RWPE1 (cell line): ENCODE measurements around the gene TSEN2.

Source experiments
- CTCF ChIA-PET: fragments of 350-600 bp; sonication (Branson Sonifier 250); formaldehyde crosslinking; extraction: SDS; loops from one replicate; lab custom pipeline; 2021; lab: Yijun Ruan, JAX
- POLR2A ChIA-PET: fragments of 400-600 bp; formaldehyde crosslinking; extraction: SDS; loops from one replicate; lab custom pipeline; 2020; ENCODE audit warnings: antibody characterized with exemption; ENCODE audit not compliant: low non-redundant PET; lab: Yijun Ruan, JAX
- DNase-seq: peaks from one replicate; pipeline ENCODE4 v3.0.0; 2012; ENCODE audit warnings: low spot score
- H3K27ac ChIP-seq: fragments of 450-650 bp; 2 replicates; pipeline ENCODE4 v1.5.1; 2017
- CTCF ChIP-seq: fragments of 450-650 bp; conservative IDR thresholded peaks from 2 replicates; pipeline ENCODE4 v1.5.1; 2017; ENCODE audit warnings: low read depth, mild to moderate bottlenecking

TSEN2 gene

GRCh38 chr3:12579905-12580304 lies 95.6 kb downstream of the TSEN2 start:
- ChIA-PET POLR2A (no interaction called here), CTCF (interaction anchor here (0.6 kb wide), 1 partner anchor 56 kb away, joined by 3 read pairs; no protein-coding TSS in a partner anchor)
- H3K27ac ChIP-seq, result peak overlapping the region; percentile 27
- no peak for TF ChIP-seq CTCF
- DNase-seq, result no peak

- CTCF ChIA-PET, result no interaction called here
- no peak for TF ChIP-seq CTCF
- POLR2A ChIA-PET, result no interaction called here
Observed at GRCh38 chr3:12582730-12583129, 98.5 kb downstream of the TSEN2 start.

More at GRCh38 chr3:12582730-12583129, 98.5 kb downstream of the TSEN2 start:
- DNase-seq, result no peak
- H3K27ac ChIP-seq, result no peak overlapping the region
